Measurements from ENCODE around the gene INHA.
A peak's percentile ranks its signal among the peaks of the same experiment; 100 is the strongest.

INHA gene

GRCh38 chr2:219576505-219577388, 4.6 kb downstream of the INHA start:
- H3K27me3 Mint-ChIP-seq (ENCODE audit: low read depth) = peaks cover 7% of the 10 kb centered on the region
- H3K9me3 Mint-ChIP-seq = no peaks in the 10 kb centered on the region
- TF ChIP-seq CTCF (IDR thresholded peaks at IDR 0.05; ENCODE audit: unreplicated experiment in 3 of 3) = no peak

GRCh38 chr2:219578811-219579613, 6.9 kb downstream of the INHA start:
- Mint-ChIP-seq H3K36me3 (ENCODE audit: low read depth) (no peaks in the 10 kb centered on the region), H3K9me3 (no peaks in the 10 kb centered on the region), H3K27me3 (ENCODE audit: low read depth) (peaks cover 7% of the 10 kb centered on the region), H3K4me1 (peaks cover 33% of the 10 kb centered on the region), H3K27ac (peak overlapping the region; percentile 27 to 63 (median 38)), H3K4me3 (peak overlapping the region in 1 of 3 experiments; percentile 48)
- TF ChIP-seq CTCF (IDR thresholded peaks at IDR 0.05; ENCODE audit: unreplicated experiment in 3 of 3) = no peak

More at GRCh38 chr2:219576505-219577388, 4.6 kb downstream of the INHA start:
- Mint-ChIP-seq H3K27ac (peak overlapping the region; percentile 63 to 95 (median 64)), H3K4me1 (peaks cover 45% of the 10 kb centered on the region), H3K36me3 (ENCODE audit: low read depth) (no peaks in the 10 kb centered on the region), H3K4me3 (peak overlapping the region; percentile 28 to 57 (median 37))

DNA sequence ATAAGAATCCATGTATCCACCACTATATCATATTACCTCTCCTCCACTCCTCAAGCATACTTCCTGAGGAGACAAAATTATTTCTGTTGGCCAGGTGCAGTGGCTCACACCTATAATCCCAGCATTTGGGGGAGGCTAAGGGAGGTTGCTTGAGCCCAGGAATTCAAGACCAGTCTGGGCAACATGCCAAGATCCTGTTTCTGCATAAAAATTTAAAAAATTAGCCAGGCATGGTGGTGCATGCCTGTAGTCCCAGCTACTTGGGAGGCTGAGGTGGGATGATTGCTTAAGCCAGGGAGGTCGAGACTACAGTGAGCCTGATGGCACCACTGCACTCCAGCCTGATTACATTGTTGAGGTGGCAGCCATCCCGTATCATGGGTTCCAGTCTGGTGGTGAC, 9.2 kb downstream of the INHA start:
- no peaks in the 10 kb centered on the region for H3K36me3 Mint-ChIP-seq (ENCODE audit: low read depth)
- no peak for TF ChIP-seq CTCF (IDR thresholded peaks at IDR 0.05; ENCODE audit: unreplicated experiment in 3 of 3)
- H3K4me1 Mint-ChIP-seq = peaks cover 26% of the 10 kb centered on the region
- no peak overlapping the region for H3K27ac Mint-ChIP-seq
- H3K9me3 Mint-ChIP-seq = no peaks in the 10 kb centered on the region
- no peak overlapping the region for H3K4me3 Mint-ChIP-seq
- peaks cover 3% of the 10 kb centered on the region for H3K27me3 Mint-ChIP-seq (ENCODE audit: low read depth)

DNA sequence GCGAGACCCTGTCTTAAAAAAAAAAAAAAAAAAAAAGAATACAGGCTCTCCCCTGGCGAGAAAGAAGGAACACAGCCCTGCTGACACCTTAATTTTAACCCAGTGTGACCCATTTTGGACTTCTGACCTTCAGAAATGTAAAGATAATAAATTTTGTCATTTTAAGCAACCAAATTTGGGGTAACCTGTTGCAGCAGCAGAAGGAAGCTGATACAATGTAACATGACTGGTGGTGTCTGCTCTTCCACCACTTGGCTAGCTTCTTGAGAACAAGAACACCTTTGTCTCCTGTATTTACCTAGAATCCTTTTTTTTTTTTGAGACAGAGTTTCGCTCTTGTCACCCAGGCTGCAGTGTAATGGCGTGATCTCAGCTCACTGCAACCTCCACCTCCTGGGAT, 19.0 kb downstream of the INHA start:
- H3K9me3 Mint-ChIP-seq = no peaks in the 10 kb centered on the region
- H3K27me3 Mint-ChIP-seq (ENCODE audit: low read depth) = peaks cover 5% of the 10 kb centered on the region
- no peak overlapping the region for H3K4me3 Mint-ChIP-seq
- no peak for TF ChIP-seq CTCF (IDR thresholded peaks at IDR 0.05; ENCODE audit: unreplicated experiment in 3 of 3)
- no peak overlapping the region for H3K27ac Mint-ChIP-seq
- peaks cover 44% of the 10 kb centered on the region for H3K4me1 Mint-ChIP-seq
- H3K36me3 Mint-ChIP-seq (ENCODE audit: low read depth) = no peaks in the 10 kb centered on the region

DNA sequence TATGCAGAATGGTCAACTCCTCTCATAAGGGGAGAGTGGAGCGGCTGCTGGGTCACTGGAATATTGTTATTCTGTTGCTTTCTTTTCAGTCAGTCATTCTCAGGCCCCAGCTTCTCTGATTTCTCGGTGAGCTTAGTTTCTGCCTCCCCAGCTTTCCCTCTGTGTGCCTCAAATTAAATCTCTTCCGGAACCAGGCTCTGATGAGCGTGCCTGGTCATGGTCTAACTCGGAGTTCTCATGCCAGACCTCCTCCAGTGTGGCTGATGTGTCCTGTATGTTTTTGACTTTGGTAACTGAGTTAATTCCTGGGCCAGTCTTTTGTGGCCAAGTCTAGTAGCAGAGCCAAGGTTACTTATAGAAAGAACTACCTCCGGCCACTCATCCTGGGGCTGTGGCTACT, 20.6 kb downstream of the INHA start:
- TF ChIP-seq CTCF (IDR thresholded peaks at IDR 0.05; ENCODE audit: unreplicated experiment in 3 of 3) = no peak
- H3K9me3 Mint-ChIP-seq = no peaks in the 10 kb centered on the region
- peak overlapping the region in 1 of 3 experiments; percentile 9 for H3K4me3 Mint-ChIP-seq
- peaks cover under 1% of the 10 kb centered on the region for H3K27me3 Mint-ChIP-seq (ENCODE audit: low read depth)
- peak overlapping the region; percentile 80 to 100 (median 93) for H3K27ac Mint-ChIP-seq
- H3K36me3 Mint-ChIP-seq (ENCODE audit: low read depth) = no peaks in the 10 kb centered on the region
- H3K4me1 Mint-ChIP-seq = peaks cover 47% of the 10 kb centered on the region

Measured in nephron (organoid).